Tibial artery (tissue), 4 donors: Measurements from ENCODE around the gene MED25.

ENCODE experiments used
- DNase-seq, 2 donors: peaks; one replicate each; pipeline ENCODE4 v3.0.0-alpha.2; 2019
- H3K27ac ChIP-seq, 2 donors: fragments of 200-600 bp; sonication (generic) in 1 of 2; 1 replicate in 1 of 2; 2 replicates in 1 of 2; pipeline ENCODE4 v1.5.1; 2018 to 2019; ENCODE audit warnings: mild to moderate bottlenecking in 1 of 2
- H3K27me3 ChIP-seq, 2 donors: fragments of 200-600 bp; sonication (generic) in 1 of 2; one replicate each; pipeline versions ENCODE4 v1.5.1 to v1.6.0; 2016 to 2019
- H3K36me3 ChIP-seq, 3 donors: fragments of 200-600 bp; sonication (generic) in 2 of 3; one replicate each; pipeline ENCODE4 v1.5.1; 2016 to 2019; ENCODE audit warnings: mild to moderate bottlenecking in 2 of 3
- H3K4me1 ChIP-seq, 4 donors: fragments of 200-600 bp; sonication (generic) in 2 of 4; 1 replicate in 3 of 4; 2 replicates in 1 of 4; pipeline ENCODE4 v1.5.1; 2016 to 2019
- H3K4me3 ChIP-seq, 2 donors: fragments of 200-600 bp; sonication (generic) in 1 of 2; 1 replicate in 1 of 2; 2 replicates in 1 of 2; pipeline ENCODE4 v1.5.1; 2018 to 2019; ENCODE audit warnings: mild to moderate bottlenecking in 2 of 2
- H3K9me3 ChIP-seq, 3 donors: fragments of 200-600 bp; sonication (generic) in 1 of 3; one replicate each; pipeline ENCODE4 v1.5.1; 2016 to 2019
- intact Hi-C: fragments of 100-400 bp; cut with DNase I; formaldehyde crosslinking; loops from one replicate; pipeline ENCODE4 v1.15.0; 2023; ENCODE audit warnings: low total_unique reads
- TF ChIP-seq, protein P1 (sequence below), 2 experiments: fragments of 200-600 bp in 1 of 2; fragments of 450-650 bp in 1 of 2; IDR thresholded peaks; one replicate each; pipeline ENCODE4 v1.5.1; 2017 to 2019; ENCODE audit warnings: antibody characterized with exemption in 2 of 2, mild to moderate bottlenecking in 1 of 2, moderate library complexity in 1 of 2

The MED25 gene

DNA sequence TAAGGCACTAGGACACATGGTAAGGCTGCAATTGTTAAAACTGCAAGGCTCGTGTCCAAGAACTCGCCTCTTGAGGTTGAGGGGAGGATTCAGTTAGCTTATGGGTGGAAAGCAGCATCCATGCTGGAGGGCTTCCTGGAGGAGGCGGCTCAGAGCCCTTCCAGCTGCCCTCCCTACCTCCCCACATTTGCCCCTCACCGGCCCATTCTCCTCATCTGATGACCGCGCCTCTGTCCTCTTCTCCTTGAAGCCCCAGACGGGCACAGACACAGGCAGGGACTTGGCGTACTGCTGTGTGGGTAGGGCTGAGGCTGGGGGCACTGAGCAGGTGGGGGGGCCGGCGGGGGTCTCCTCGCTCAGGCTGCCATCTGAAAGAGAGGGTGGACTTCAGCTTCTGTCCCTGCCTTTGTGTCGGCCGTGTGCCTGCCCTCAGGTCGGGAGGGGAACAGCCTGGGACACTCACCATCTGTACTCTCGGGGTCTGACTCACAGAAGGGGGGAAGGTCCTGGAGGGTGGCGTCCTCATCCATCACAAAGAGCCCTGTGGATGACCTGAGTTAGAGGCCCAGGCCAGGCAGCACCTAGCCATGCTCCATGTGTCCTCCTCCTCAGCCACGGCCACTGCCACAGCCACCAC is 53.4 kb downstream of the MED25 start:
- no peak for DNase-seq
- intact Hi-C loops = loop anchor here (5.0 kb wide), 1 partner anchor 54 kb away; the partner anchor contains the start of gene MED25

GRCh38 chr19:49872245-49873128 is 54.4 kb downstream of the MED25 start:
- TF ChIP-seq, protein P1, sequence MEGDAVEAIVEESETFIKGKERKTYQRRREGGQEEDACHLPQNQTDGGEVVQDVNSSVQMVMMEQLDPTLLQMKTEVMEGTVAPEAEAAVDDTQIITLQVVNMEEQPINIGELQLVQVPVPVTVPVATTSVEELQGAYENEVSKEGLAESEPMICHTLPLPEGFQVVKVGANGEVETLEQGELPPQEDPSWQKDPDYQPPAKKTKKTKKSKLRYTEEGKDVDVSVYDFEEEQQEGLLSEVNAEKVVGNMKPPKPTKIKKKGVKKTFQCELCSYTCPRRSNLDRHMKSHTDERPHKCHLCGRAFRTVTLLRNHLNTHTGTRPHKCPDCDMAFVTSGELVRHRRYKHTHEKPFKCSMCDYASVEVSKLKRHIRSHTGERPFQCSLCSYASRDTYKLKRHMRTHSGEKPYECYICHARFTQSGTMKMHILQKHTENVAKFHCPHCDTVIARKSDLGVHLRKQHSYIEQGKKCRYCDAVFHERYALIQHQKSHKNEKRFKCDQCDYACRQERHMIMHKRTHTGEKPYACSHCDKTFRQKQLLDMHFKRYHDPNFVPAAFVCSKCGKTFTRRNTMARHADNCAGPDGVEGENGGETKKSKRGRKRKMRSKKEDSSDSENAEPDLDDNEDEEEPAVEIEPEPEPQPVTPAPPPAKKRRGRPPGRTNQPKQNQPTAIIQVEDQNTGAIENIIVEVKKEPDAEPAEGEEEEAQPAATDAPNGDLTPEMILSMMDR (IDR thresholded peaks at IDR 0.05) = no peak
- H3K36me3 ChIP-seq = peaks cover 0 to 38% (median 6%) of the 10 kb centered on the region in 3 donors
- no peak overlapping the region for H3K4me3 ChIP-seq
- H3K4me1 ChIP-seq = peaks cover 0 to 45% (median 31%) of the 10 kb centered on the region in 4 donors
- no peaks in the 10 kb centered on the region for H3K9me3 ChIP-seq
- H3K27me3 ChIP-seq = no peaks in the 10 kb centered on the region
- H3K27ac ChIP-seq = no peak overlapping the region
- intact Hi-C loops = loop anchor here (5.0 kb wide), 1 partner anchor 55 kb away; the partner anchor contains the start of gene MED25
- DNase-seq = no peak

More for the DNA sequence above, 53.4 kb downstream of the MED25 start:
- Histone ChIP-seq H3K4me3 (no peak overlapping the region), H3K27me3 (no peaks in the 10 kb centered on the region), H3K4me1 (peaks cover 0 to 49% (median 35%) of the 10 kb centered on the region in 4 donors), H3K27ac (no peak overlapping the region), H3K9me3 (no peaks in the 10 kb centered on the region), H3K36me3 (peaks cover 0 to 38% (median 6%) of the 10 kb centered on the region in 3 donors)
- TF ChIP-seq, protein P1 (IDR thresholded peaks at IDR 0.05) = no peak

GRCh38 chr19:49873129-49873521 is 55.0 kb downstream of the MED25 start:
- H3K9me3 ChIP-seq = no peaks in the 10 kb centered on the region
- no peak overlapping the region for H3K27ac ChIP-seq
- peaks cover 0 to 44% (median 30%) of the 10 kb centered on the region in 4 donors for H3K4me1 ChIP-seq
- DNase-seq = no peak
- H3K27me3 ChIP-seq = no peaks in the 10 kb centered on the region
- TF ChIP-seq, protein P1 (IDR thresholded peaks at IDR 0.05) = no peak
- peaks cover 0 to 38% (median 6%) of the 10 kb centered on the region in 3 donors for H3K36me3 ChIP-seq
- H3K4me3 ChIP-seq = no peak overlapping the region
- intact Hi-C loops = loop anchor here (5.0 kb wide), 1 partner anchor 56 kb away; the partner anchor contains the start of gene MED25

DNA sequence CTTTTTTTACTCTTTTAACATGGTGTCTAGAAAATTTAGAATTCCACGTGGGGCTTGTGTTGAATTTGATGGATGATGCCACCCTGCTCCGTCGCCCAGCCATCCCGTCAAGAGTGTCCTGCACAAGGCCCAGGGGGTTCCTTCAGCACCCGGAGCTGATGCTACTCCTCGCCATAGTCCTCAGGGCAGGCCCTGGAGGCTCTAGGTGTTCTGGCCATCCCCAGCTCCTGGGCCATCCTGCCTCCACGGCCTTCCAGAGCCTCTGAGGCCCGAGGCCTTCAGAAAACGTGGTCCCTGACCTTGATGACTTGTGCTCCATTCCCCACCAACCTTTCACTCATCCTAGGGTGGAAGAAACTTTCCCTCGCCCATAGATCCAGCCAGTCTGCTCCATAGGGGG is 55.7 kb downstream of the MED25 start:
- Histone ChIP-seq H3K9me3 (no peaks in the 10 kb centered on the region), H3K27ac (no peak overlapping the region), H3K4me3 (no peak overlapping the region), H3K36me3 (peaks cover 0 to 38% (median 7%) of the 10 kb centered on the region in 3 donors), H3K4me1 (peaks cover 0 to 44% (median 34%) of the 10 kb centered on the region in 4 donors), H3K27me3 (no peaks in the 10 kb centered on the region)
- TF ChIP-seq, protein P1 (IDR thresholded peaks at IDR 0.05) = no peak
- intact Hi-C loops = loop anchor here (5.0 kb wide), 1 partner anchor 57 kb away; the partner anchor contains the start of gene MED25
- DNase-seq = no peak

DNA sequence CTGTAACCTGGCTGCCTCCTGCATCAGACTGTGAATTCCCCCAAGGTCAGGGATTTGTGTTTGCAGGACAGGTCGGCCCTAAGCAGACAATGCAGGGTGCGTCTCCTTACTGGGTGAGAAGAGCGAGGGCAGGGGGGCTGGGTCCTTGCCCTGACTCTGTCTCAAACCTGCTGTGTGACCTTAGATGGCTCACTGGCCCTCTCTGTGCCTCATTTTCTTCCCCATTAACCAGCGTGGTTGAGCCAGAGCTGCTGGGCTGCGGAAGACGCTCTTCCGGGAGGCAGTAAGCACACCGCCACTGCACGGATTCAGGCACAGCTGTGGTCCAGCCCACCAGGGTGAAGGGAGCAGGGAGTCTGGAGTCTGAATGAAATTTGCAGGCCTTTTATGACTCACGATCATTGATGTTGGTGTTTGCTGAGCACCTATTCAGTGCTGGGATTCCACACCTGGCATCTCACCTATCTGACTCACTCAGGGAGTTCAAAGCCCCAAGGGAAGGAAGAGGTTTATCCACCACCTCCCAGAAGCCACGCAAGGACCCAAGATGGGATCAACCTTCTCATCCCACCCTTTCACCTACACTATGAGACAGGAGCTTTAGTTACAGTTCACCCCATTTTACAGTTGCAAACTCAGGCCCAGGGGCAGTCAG is 56.5 kb downstream of the MED25 start:
- H3K4me1 ChIP-seq = peaks cover 0 to 43% (median 36%) of the 10 kb centered on the region in 4 donors
- TF ChIP-seq, protein P1 (IDR thresholded peaks at IDR 0.05) = no peak
- DNase-seq = no peak
- no peaks in the 10 kb centered on the region for H3K9me3 ChIP-seq
- no peak overlapping the region for H3K4me3 ChIP-seq
- peak overlapping the region; percentile 100 for H3K27ac ChIP-seq
- no peaks in the 10 kb centered on the region for H3K27me3 ChIP-seq
- peaks cover 6 to 46% (median 15%) of the 10 kb centered on the region in 3 donors for H3K36me3 ChIP-seq
- intact Hi-C loops = loop anchor here (5.0 kb wide), 1 partner anchor 57 kb away; the partner anchor contains the start of gene MED25
